Colonic mucosa (tissue), 4 donors: Measurements from ENCODE around the gene GBF1. TPM values are rescaled to one million over a fixed set of nuclear protein-coding genes. Genes with fewer than 3 reads are reported as not detected.

Experiments used
- DNase-seq: peaks from one replicate; pipeline ENCODE4 v3.0.0-alpha.2; 2020
- H3K27ac ChIP-seq: fragments of 200-600 bp; one replicate; pipeline ENCODE4 v1.8.0; 2021
- H3K27me3 ChIP-seq: fragments of 200-600 bp; one replicate; pipeline ENCODE4 v1.8.0; 2021
- H3K36me3 ChIP-seq: fragments of 200-600 bp; one replicate; pipeline ENCODE4 v1.8.0; 2021
- H3K4me1 ChIP-seq: fragments of 200-600 bp; one replicate; pipeline ENCODE4 v1.8.0; 2021; ENCODE audit warnings: mild to moderate bottlenecking
- H3K4me3 ChIP-seq: fragments of 200-600 bp; one replicate; pipeline ENCODE4 v1.8.0; 2021
- H3K9ac ChIP-seq, 2 donors: one replicate each; pipeline ENCODE4 v1.7.0; 2013; ENCODE audit warnings: control low read depth in 2 of 2, low read depth in 2 of 2, low read length in 2 of 2
- H3K9me3 ChIP-seq: fragments of 200-600 bp; one replicate; pipeline ENCODE4 v1.8.0; 2021
- CTCF ChIP-seq: fragments of 200-600 bp; IDR thresholded peaks from one replicate; pipeline ENCODE4 v1.8.0; 2022; ENCODE audit warnings: antibody characterized with exemption, mild to moderate bottlenecking
- intact Hi-C: fragments of 100-400 bp; cut with DNase I; formaldehyde crosslinking; loops from one replicate; pipeline ENCODE4 v1.14.1; 2022
- total RNA-seq, 2 donors: library from RNA; stranded (reverse); fragmentation: NEBNext Ultra II Directional in 1 of 2; extraction: Animal tissue kit (Norgen Biotek cat#: 25700) in 1 of 2; gene quantifications; one replicate each; pipeline ENCODE4 v1.2.1, GENCODE V29; 2021
- donor health status: healthy.
- donor health status: DM: no; HTN: no; CAD: no.
- donor health status: DM: no; HTN: no; CAD: no.

The GBF1 gene
- total RNA-seq, 2 donors from 2014 or later, result 59.8 to 73.4 TPM

GRCh38 chr10:102310361-102311024, 65.2 kb downstream of the GBF1 start:
- Histone ChIP-seq H3K9me3 (no peaks in the 10 kb centered on the region), H3K27me3 (no peaks in the 10 kb centered on the region), H3K4me3 (no peak overlapping the region), H3K4me1 (no peaks in the 10 kb centered on the region), H3K27ac (peak overlapping the region; percentile 6), H3K36me3 (no peaks in the 10 kb centered on the region), H3K9ac (no peak overlapping the region)
- no peak for TF ChIP-seq CTCF
- intact Hi-C loops, result no loop called here
- no peak for DNase-seq

DNA sequence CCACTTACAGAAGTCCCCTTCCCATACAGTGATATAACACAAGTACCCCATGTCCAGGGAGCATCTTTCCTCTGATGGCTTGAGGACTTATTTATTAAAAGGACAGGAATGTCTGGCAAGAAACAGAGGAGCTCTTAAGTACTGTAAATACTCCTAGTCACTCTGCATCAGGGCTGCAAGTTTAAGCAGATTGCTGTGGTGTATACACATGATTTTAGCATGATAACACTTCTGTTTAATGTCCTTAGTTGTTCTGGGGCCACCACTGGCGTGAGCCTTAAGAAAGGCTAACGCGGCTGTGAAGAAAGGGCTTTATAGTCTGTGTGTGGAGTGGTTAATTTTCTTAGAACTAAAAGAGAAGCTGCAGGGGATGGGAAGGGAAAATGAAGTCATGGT, 65.7 kb downstream of the GBF1 start:
- H3K9ac ChIP-seq, result peak overlapping the region in 1 of 2 donors; percentile 17
- intact Hi-C loops, result no loop called here
- H3K9me3 ChIP-seq, result no peaks in the 10 kb centered on the region
- no peak for TF ChIP-seq CTCF
- DNase-seq, result no peak
- H3K4me3 ChIP-seq, result no peak overlapping the region
- H3K36me3 ChIP-seq, result no peaks in the 10 kb centered on the region
- H3K4me1 ChIP-seq, result no peaks in the 10 kb centered on the region
- H3K27ac ChIP-seq, result no peak overlapping the region
- no peaks in the 10 kb centered on the region for H3K27me3 ChIP-seq

GRCh38 chr10:102312683-102313082, 67.4 kb downstream of the GBF1 start:
- DNase-seq, result no peak
- no peaks in the 10 kb centered on the region for H3K36me3 ChIP-seq
- no peak overlapping the region for H3K27ac ChIP-seq
- H3K4me1 ChIP-seq, result no peaks in the 10 kb centered on the region
- TF ChIP-seq CTCF, result no peak
- H3K9ac ChIP-seq, result no peak overlapping the region
- no peaks in the 10 kb centered on the region for H3K9me3 ChIP-seq
- H3K4me3 ChIP-seq, result no peak overlapping the region
- H3K27me3 ChIP-seq, result no peaks in the 10 kb centered on the region
- intact Hi-C loops, result no loop called here

- Histone ChIP-seq H3K36me3 (no peaks in the 10 kb centered on the region), H3K4me3 (no peak overlapping the region), H3K9me3 (no peaks in the 10 kb centered on the region), H3K27ac (no peak overlapping the region), H3K9ac (no peak overlapping the region), H3K27me3 (no peaks in the 10 kb centered on the region), H3K4me1 (no peaks in the 10 kb centered on the region)
- intact Hi-C loops, result no loop called here
- no peak for TF ChIP-seq CTCF
- DNase-seq, result no peak
Measured at GRCh38 chr10:102313221-102313896, 68.0 kb downstream of the GBF1 start.

- DNase-seq, result no peak
- Histone ChIP-seq H3K27ac (no peak overlapping the region), H3K4me3 (no peak overlapping the region), H3K27me3 (no peaks in the 10 kb centered on the region), H3K4me1 (no peaks in the 10 kb centered on the region), H3K36me3 (no peaks in the 10 kb centered on the region), H3K9me3 (no peaks in the 10 kb centered on the region), H3K9ac (no peak overlapping the region)
- intact Hi-C loops, result no loop called here
- no peak for TF ChIP-seq CTCF
Measured at GRCh38 chr10:102314801-102315200, 69.5 kb downstream of the GBF1 start.
